HCT116 (cell line): Measurements from ENCODE around the gene CLEC4G. TPM values are rescaled to one million over a fixed set of nuclear protein-coding genes. Genes with fewer than 3 reads are reported as not detected.

Source experiments
- ATAC-seq: fragments of 200-7000 bp; cut with Tn5 transposase; 2 replicates; pipeline ENCODE4 v1.9.1; 2020; ENCODE audit warnings: mild to moderate bottlenecking, moderate library complexity
- BruUV-seq: library from RNA; stranded (reverse); fragments of 400-500 nt; replicated peaks from 2 replicates; lab custom pipeline; 2021; lab: Mats Ljungman, UMichigan
- CTCF ChIA-PET: fragments of 300-600 bp; sonication (Branson Sonifier 250); formaldehyde crosslinking; loops from one replicate; lab custom pipeline; 2021; ENCODE audit warnings: antibody characterized with exemption; lab: Charles Lee
- POLR2A ChIA-PET: fragments of 300-600, 350-600 bp; sonication (Branson Sonifier 250); formaldehyde crosslinking; loops from one replicate; lab custom pipeline; 2021; ENCODE audit warnings: antibody characterized with exemption; lab: Charles Lee
- RAD21 ChIA-PET, 2 experiments: fragments of 300-600 bp; sonication (Branson Sonifier 250); formaldehyde crosslinking; loops; one replicate each; lab custom pipeline; 2023; ENCODE audit warnings: low total read pairs in 2 of 2; ENCODE audit not compliant: uncharacterized antibody in 2 of 2, unreplicated experiment in 2 of 2, low non-redundant PET in 1 of 2; lab: Charles Lee
- DNase-seq: peaks from one replicate; pipeline ENCODE4 v3.0.0-alpha.2; 2010; ENCODE audit warnings: low read depth, low spot score
- H2AFZ ChIP-seq: fragments of 200-600 bp; shearing (Covaris generic), sonication (generic); 2 replicates; pipeline ENCODE4 v1.6.1; 2017; ENCODE audit warnings: low read depth, mixed run types, mixed read lengths, antibody characterized with exemption, low read length; ENCODE audit not compliant: poor library complexity, severe bottlenecking
- H3K27ac ChIP-seq: 2 replicates; pipeline ENCODE4 v1.5.1; 2012; ENCODE audit warnings: low read depth, low read length
- H3K27me3 ChIP-seq: fragments of 200-600 bp; sonication (generic); 2 replicates; pipeline ENCODE4 v1.6.1; 2016; ENCODE audit warnings: mixed run types, low read length, mixed read lengths; ENCODE audit not compliant: insufficient read depth
- H3K36me3 ChIP-seq, 2 experiments: fragments of 200-500 bp in 1 of 2; fragments of 200-600 bp in 1 of 2; sonication (Bioruptor generic) in 1 of 2; sonication (generic) in 1 of 2; 2 replicates each; pipeline versions ENCODE4 v1.5.1 to v1.6.1; 2014 to 2016; ENCODE audit warnings: low read length in 2 of 2, inconsistent platforms in 1 of 2, mixed read lengths in 1 of 2, mixed run types in 1 of 2; ENCODE audit not compliant: insufficient read depth in 2 of 2, control insufficient read depth in 1 of 2
- H3K4me1 ChIP-seq, 2 experiments: fragments of 200-600 bp in 1 of 2; sonication (generic) in 1 of 2; 2 replicates each; pipeline versions ENCODE4 v1.5.1 to v1.6.1; 2012 to 2017; ENCODE audit warnings: low read length in 2 of 2, inconsistent platforms in 1 of 2, mild to moderate bottlenecking in 1 of 2, mixed read lengths in 1 of 2, mixed run types in 1 of 2, moderate library complexity in 1 of 2; ENCODE audit not compliant: insufficient read depth in 2 of 2, control insufficient read depth in 1 of 2
- H3K4me2 ChIP-seq: fragments of 200-600 bp; sonication (generic); 2 replicates; pipeline ENCODE4 v1.6.1; 2017; ENCODE audit warnings: mixed run types, low read length, mixed read lengths
- H3K4me3 ChIP-seq, 2 experiments: fragments of 200-600 bp in 1 of 2; sonication (generic) in 1 of 2; replicated peaks in 1 of 2; 2 replicates each; pipeline ENCODE4 v1.5.1; 2011 to 2016; ENCODE audit warnings: low read length in 2 of 2, control low read depth in 1 of 2, low read depth in 1 of 2, mild to moderate bottlenecking in 1 of 2, mixed read lengths in 1 of 2, mixed run types in 1 of 2
- H3K79me2 ChIP-seq: fragments of 200-600 bp; sonication (generic); 2 replicates; pipeline ENCODE4 v1.6.1; 2017; ENCODE audit warnings: mild to moderate bottlenecking, mixed run types, low read length, moderate library complexity, mixed read lengths; ENCODE audit not compliant: insufficient read depth
- H3K9ac ChIP-seq: fragments of 200-600 bp; sonication (generic); 2 replicates; pipeline ENCODE4 v1.6.1; 2016; ENCODE audit warnings: low read length, mixed read lengths
- H3K9me2 ChIP-seq: fragments of 200-600 bp; sonication (generic), shearing (Covaris generic); 2 replicates; pipeline ENCODE4 v1.6.1; 2017; ENCODE audit warnings: mixed run types, mild to moderate bottlenecking, moderate library complexity; ENCODE audit not compliant: insufficient read depth
- H3K9me3 ChIP-seq, 2 experiments: fragments of 200-500 bp in 1 of 2; fragments of 200-600 bp in 1 of 2; sonication (Bioruptor generic) in 1 of 2; sonication (generic) in 1 of 2; 2 replicates each; pipeline ENCODE4 v1.6.1; 2014 to 2017; ENCODE audit warnings: low read length in 2 of 2, mixed read lengths in 2 of 2, inconsistent platforms in 1 of 2, low read depth in 1 of 2, mild to moderate bottlenecking in 1 of 2, mixed run types in 1 of 2, moderate library complexity in 1 of 2; ENCODE audit not compliant: control insufficient read depth in 1 of 2, insufficient read depth in 1 of 2
- H4K20me1 ChIP-seq: fragments of 200-600 bp; sonication (generic), shearing (Covaris generic); 2 replicates; pipeline ENCODE4 v1.6.1; 2017; ENCODE audit warnings: mixed run types, mild to moderate bottlenecking, moderate library complexity; ENCODE audit not compliant: insufficient read depth
- ATF3 ChIP-seq: IDR thresholded peaks from 2 replicates; pipeline ENCODE4 v1.6.1; 2012
- CEBPB ChIP-seq: IDR thresholded peaks from 2 replicates; pipeline ENCODE4 v1.6.1; 2012; ENCODE audit warnings: low read depth
- EGR1 ChIP-seq: IDR thresholded peaks from 2 replicates; pipeline ENCODE4 v1.6.1; 2012; ENCODE audit warnings: low read depth
- ELF1 ChIP-seq: IDR thresholded peaks from 2 replicates; pipeline ENCODE4 v1.6.1; 2012; ENCODE audit warnings: low read depth, borderline replicate concordance
- EZH2 ChIP-seq: fragments of 200-600 bp; sonication (generic); IDR thresholded peaks from 2 replicates; pipeline ENCODE4 v1.6.1; 2017; ENCODE audit warnings: antibody characterized with exemption, mixed run types
- EZH2phosphoT487 ChIP-seq: fragments of 200-600 bp; IDR thresholded peaks from 2 replicates; pipeline ENCODE4 v1.6.1; 2018; ENCODE audit warnings: antibody characterized with exemption, borderline replicate concordance
- JUND ChIP-seq: IDR thresholded peaks from 2 replicates; pipeline ENCODE4 v1.6.1; 2012
- MAX ChIP-seq: IDR thresholded peaks from 2 replicates; pipeline ENCODE4 v1.6.1; 2012
- POLR2A ChIP-seq: IDR thresholded peaks from 2 replicates; pipeline ENCODE4 v1.7.0; 2011; ENCODE audit warnings: borderline replicate concordance; ENCODE audit not compliant: insufficient read depth, insufficient read length; ENCODE audit errors: extremely low read depth
- POLR2AphosphoS5 ChIP-seq: IDR thresholded peaks from 2 replicates; pipeline ENCODE4 v1.6.1; 2011; ENCODE audit warnings: mild to moderate bottlenecking, low read depth, low read length, moderate library complexity
- RAD21 ChIP-seq: IDR thresholded peaks from 2 replicates; pipeline ENCODE4 v1.6.1; 2012; ENCODE audit warnings: low read depth, mild to moderate bottlenecking
- SIN3A ChIP-seq: IDR thresholded peaks from 2 replicates; pipeline ENCODE4 v1.6.1; 2012; ENCODE audit warnings: low read depth
- SP1 ChIP-seq: IDR thresholded peaks from 2 replicates; pipeline ENCODE4 v1.6.1; 2012; ENCODE audit warnings: low read depth
- SRF ChIP-seq: IDR thresholded peaks from 2 replicates; pipeline ENCODE4 v1.6.1; 2012; ENCODE audit warnings: low read depth
- YY1 ChIP-seq: IDR thresholded peaks from 2 replicates; pipeline ENCODE4 v1.6.1; 2011; ENCODE audit warnings: low read length, low read depth, moderate library complexity, mild to moderate bottlenecking; ENCODE audit not compliant: insufficient replicate concordance; ENCODE audit errors: extremely low read depth
- ZFX ChIP-seq: fragments of 450-650 bp; IDR thresholded peaks from 2 replicates; pipeline ENCODE4 v1.6.1; 2017
- intact Hi-C: fragments of 100-400 bp; cut with micrococcal nuclease; formaldehyde crosslinking; loops from 2 replicates; pipeline ENCODE4 v1.10.0; 2022
- total RNA-seq: library from RNA; stranded (reverse); gene quantifications from one replicate; pipeline ENCODE4 v1.2.1, GENCODE V29; 2021; ENCODE audit not compliant: unreplicated experiment

The CLEC4G gene
- total RNA-seq, 1 experiment from 2014 or later = not detected

GRCh38 chr19:7729211-7729610, 2.7 kb downstream of the CLEC4G start:
- Histone ChIP-seq H3K9me3 (no peaks in the 10 kb centered on the region), H3K9me2 (no peaks in the 10 kb centered on the region), H3K36me3 (no peaks in the 10 kb centered on the region), H3K27me3 (no peaks in the 10 kb centered on the region), H3K79me2 (no peaks in the 10 kb centered on the region), H3K9ac (no peak overlapping the region), H3K27ac (no peak overlapping the region), H3K4me2 (no peak overlapping the region), H3K4me3 (no peak overlapping the region), H3K4me1 (no peaks in the 10 kb centered on the region), H4K20me1 (no peaks in the 10 kb centered on the region), H2AFZ (no peak overlapping the region)
- BruUV-seq = no TSS peak
- TF ChIP-seq EZH2phosphoT487 = no peak
- no peak for TF ChIP-seq RAD21
- TF ChIP-seq ZFX = no peak
- TF ChIP-seq SP1 = no peak
- no peak for TF ChIP-seq POLR2A
- no peak for TF ChIP-seq EZH2
- TF ChIP-seq ELF1 = no peak
- no peak for TF ChIP-seq SIN3A
- TF ChIP-seq ATF3 = no peak
- no peak for TF ChIP-seq POLR2AphosphoS5
- no peak for TF ChIP-seq EGR1
- no peak for TF ChIP-seq SRF
- RAD21 ChIA-PET = no interaction called here
- no peak for DNase-seq
- CTCF ChIA-PET = no interaction called here
- no peak for ATAC-seq
- intact Hi-C loops = no loop called here
- POLR2A ChIA-PET = no interaction called here

- Histone ChIP-seq H3K4me1 (no peaks in the 10 kb centered on the region), H3K4me3 (no peak overlapping the region), H4K20me1 (no peaks in the 10 kb centered on the region), H3K27ac (no peak overlapping the region), H3K79me2 (no peaks in the 10 kb centered on the region), H2AFZ (no peak overlapping the region), H3K9me3 (no peaks in the 10 kb centered on the region), H3K9ac (no peak overlapping the region), H3K4me2 (no peak overlapping the region), H3K27me3 (no peaks in the 10 kb centered on the region), H3K9me2 (no peaks in the 10 kb centered on the region), H3K36me3 (no peaks in the 10 kb centered on the region)
- no TSS peak for BruUV-seq
- ChIA-PET CTCF (no interaction called here), POLR2A (no interaction called here), RAD21 (no interaction called here)
- ATAC-seq (no peak), DNase-seq (no peak)
- intact Hi-C loops = no loop called here
- no peak for TF ChIP-seq EZH2
- no peak for TF ChIP-seq MAX
- no peak for TF ChIP-seq CEBPB
- TF ChIP-seq POLR2AphosphoS5 = no peak
- TF ChIP-seq YY1 = no peak
- no peak for TF ChIP-seq ELF1
- no peak for TF ChIP-seq RAD21
- no peak for TF ChIP-seq JUND
- no peak for TF ChIP-seq SP1
- TF ChIP-seq SIN3A = no peak
- no peak for TF ChIP-seq SRF
- TF ChIP-seq EGR1 = no peak
- TF ChIP-seq EZH2phosphoT487 = no peak
Measured at GRCh38 chr19:7725791-7726190, 6.1 kb downstream of the CLEC4G start.
